HepG2 (cell line): Measurements from ENCODE around the gene HSPB9. TPM values are rescaled to one million over a fixed set of nuclear protein-coding genes. Genes with fewer than 3 reads are reported as not detected.

Experiments used
- CREB1 ChIP-seq, 2 experiments: fragments of 450-650 bp in 1 of 2; IDR thresholded peaks; 2 replicates each; pipeline ENCODE4 v1.6.1; 2016 to 2017; ENCODE audit warnings: control low read depth in 1 of 2, mild to moderate bottlenecking in 1 of 2, missing compliant biosample characterization in 1 of 2, missing genetic modification characterization in 1 of 2
- GABPA ChIP-seq, 2 experiments: IDR thresholded peaks; 2 replicates each; pipeline ENCODE4 v1.6.1; 2011 to 2016; ENCODE audit warnings: low read depth in 2 of 2, low read length in 1 of 2, missing biosample characterization in 1 of 2, missing genetic modification characterization in 1 of 2
- HNRNPLL ChIP-seq: fragments of 200-400 bp; formaldehyde crosslinking; IDR thresholded peaks from 2 replicates; pipeline ENCODE4 v1.6.1; 2017; ENCODE audit warnings: mild to moderate bottlenecking, low read depth, low read length; ENCODE audit not compliant: poor library complexity, severe bottlenecking
- NFE2L1 ChIP-seq: sonication (generic); formaldehyde crosslinking; IDR thresholded peaks from 2 replicates; pipeline ENCODE4 v1.4.0; 2020; ENCODE audit warnings: missing genetic modification reagents, mild to moderate bottlenecking, borderline replicate concordance
- PHF21A ChIP-seq: sonication (generic); formaldehyde crosslinking; IDR thresholded peaks from 2 replicates; pipeline ENCODE4 v1.5.0; 2020; ENCODE audit warnings: mild to moderate bottlenecking, missing genetic modification reagents
- SALL1 ChIP-seq: sonication (generic); formaldehyde crosslinking; IDR thresholded peaks from 2 replicates; pipeline ENCODE4 v1.8.0; 2022; ENCODE audit warnings: mild to moderate bottlenecking, missing genetic modification reagents
- SP1 ChIP-seq, 2 experiments: fragments of 450-650 bp in 1 of 2; sonication (generic) in 1 of 2; formaldehyde crosslinking in 1 of 2; IDR thresholded peaks; 2 replicates each; pipeline versions ENCODE4 v1.4.0 to v1.6.1; 2016 to 2020; ENCODE audit warnings: missing genetic modification reagents in 1 of 2
- ZFX ChIP-seq: sonication (generic); formaldehyde crosslinking; IDR thresholded peaks from 2 replicates; pipeline ENCODE4 v1.4.0; 2020; ENCODE audit warnings: mild to moderate bottlenecking, low read depth, missing genetic modification reagents, moderate library complexity
- ZNF296 ChIP-seq: sonication (generic); formaldehyde crosslinking; conservative IDR thresholded peaks from 2 replicates; pipeline ENCODE4 v1.5.0; 2020; ENCODE audit warnings: mild to moderate bottlenecking, missing genetic modification reagents
- polyA plus RNA-seq, 8 experiments: library from polyadenylated mRNA; depleted of rRNA in 3 of 8; stranded (reverse) in 7 of 8; unstranded in 1 of 8; fragments of >200 nt; fragmentation: Illumina TruSeq in 4 of 8; extraction: Trizol in 4 of 8; gene quantifications; 2 replicates each; pipeline versions ENCODE4 v1.2.1 to v1.2.3, GENCODE V29; 2011 to 2016; ENCODE audit warnings: low read depth in 4 of 8, missing spikeins in 1 of 8, mixed read lengths in 1 of 8; ENCODE audit not compliant: insufficient read depth in 1 of 8
- total RNA-seq, 5 experiments: library from RNA; depleted of rRNA; stranded (reverse); fragments of >200 nt; fragmentation: Illumina TruSeq; extraction: Trizol; gene quantifications; 2 replicates each; pipeline ENCODE4 v1.2.3, GENCODE V29; 2016; ENCODE audit warnings: low read depth in 1 of 5
- TF ChIP-seq, protein P1 (sequence below): sonication (generic); formaldehyde crosslinking; IDR thresholded peaks from 2 replicates; pipeline ENCODE4 v1.8.0; 2022; ENCODE audit warnings: missing genetic modification reagents, mild to moderate bottlenecking, moderate library complexity, borderline replicate concordance
- TF ChIP-seq, protein P2 (sequence below): sonication (generic); formaldehyde crosslinking; IDR thresholded peaks from 2 replicates; pipeline ENCODE4 v1.5.1; 2020; ENCODE audit warnings: missing genetic modification reagents, mild to moderate bottlenecking, borderline replicate concordance
- TF ChIP-seq, protein P3 (sequence below): sonication (generic); formaldehyde crosslinking; IDR thresholded peaks from 2 replicates; pipeline ENCODE4 v1.4.0; 2020; ENCODE audit warnings: missing genetic modification reagents
- TF ChIP-seq, protein P4 (sequence below): sonication (generic); formaldehyde crosslinking; IDR thresholded peaks from 2 replicates; pipeline ENCODE4 v1.4.0; 2020; ENCODE audit warnings: missing genetic modification reagents

Gene HSPB9
- total and polyA plus RNA-seq, 2 of the 13 experiments (the other 11 are each of a cell fraction or from before 2014, with no cell fraction given) = 0.05 to 0.24 TPM

DNA sequence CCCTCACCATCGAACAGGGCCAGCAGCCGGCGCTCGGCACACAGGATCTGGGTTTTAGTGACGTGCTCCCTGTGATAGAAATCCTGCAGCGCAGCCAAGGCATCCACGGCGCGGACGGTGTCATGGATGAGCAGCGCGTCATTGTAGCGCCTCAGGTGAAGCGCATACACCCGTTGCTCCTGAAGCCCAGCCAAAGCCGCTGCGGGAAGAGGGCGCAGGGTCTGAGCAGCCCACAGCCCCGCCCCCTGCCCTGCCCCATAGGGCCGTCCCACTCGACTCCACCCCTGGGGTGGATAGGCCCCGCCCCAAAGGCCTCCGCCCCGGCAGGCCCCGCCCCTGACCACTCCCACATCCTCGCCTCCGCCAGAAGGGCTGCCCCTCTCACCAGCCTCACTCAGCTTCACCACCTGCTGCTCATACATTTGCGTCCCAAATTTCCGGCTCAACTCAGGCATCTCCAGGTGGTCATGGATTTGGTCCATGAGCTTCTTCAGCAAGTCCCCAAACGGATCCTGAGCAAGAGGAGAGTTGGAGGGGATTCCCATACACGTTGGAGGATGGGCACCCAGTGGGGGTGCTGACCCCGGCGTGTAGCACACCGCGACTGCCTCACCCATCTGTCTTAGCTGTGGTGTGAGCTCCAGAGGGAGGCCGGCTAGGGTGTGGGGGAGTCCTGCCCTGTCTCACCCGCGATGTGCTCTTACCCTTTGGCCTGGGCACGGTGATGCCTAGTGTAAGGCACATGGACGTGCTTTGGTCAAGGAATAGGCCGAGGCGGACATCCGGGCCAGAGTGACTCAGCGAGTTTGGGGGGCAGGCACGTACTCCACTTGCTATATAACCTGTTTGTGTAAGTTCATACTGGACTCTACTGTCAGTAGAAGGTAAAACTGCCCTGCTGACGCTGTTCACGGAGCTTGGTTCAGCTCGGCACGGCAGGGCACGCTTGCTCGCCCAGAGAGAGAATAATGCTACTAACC lies 14.7 kb upstream of the HSPB9 start (continued):
- TF ChIP-seq, protein P1, sequence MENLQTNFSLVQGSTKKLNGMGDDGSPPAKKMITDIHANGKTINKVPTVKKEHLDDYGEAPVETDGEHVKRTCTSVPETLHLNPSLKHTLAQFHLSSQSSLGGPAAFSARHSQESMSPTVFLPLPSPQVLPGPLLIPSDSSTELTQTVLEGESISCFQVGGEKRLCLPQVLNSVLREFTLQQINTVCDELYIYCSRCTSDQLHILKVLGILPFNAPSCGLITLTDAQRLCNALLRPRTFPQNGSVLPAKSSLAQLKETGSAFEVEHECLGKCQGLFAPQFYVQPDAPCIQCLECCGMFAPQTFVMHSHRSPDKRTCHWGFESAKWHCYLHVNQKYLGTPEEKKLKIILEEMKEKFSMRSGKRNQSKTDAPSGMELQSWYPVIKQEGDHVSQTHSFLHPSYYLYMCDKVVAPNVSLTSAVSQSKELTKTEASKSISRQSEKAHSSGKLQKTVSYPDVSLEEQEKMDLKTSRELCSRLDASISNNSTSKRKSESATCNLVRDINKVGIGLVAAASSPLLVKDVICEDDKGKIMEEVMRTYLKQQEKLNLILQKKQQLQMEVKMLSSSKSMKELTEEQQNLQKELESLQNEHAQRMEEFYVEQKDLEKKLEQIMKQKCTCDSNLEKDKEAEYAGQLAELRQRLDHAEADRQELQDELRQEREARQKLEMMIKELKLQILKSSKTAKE (CRISPR knock-in tag) = no peak
- TF ChIP-seq CREB1 (IDR thresholded peaks at IDR 0.05) (no peak), CREB1 (CRISPR knock-in tag; IDR thresholded peaks at IDR 0.05) (no peak), SP1 (IDR thresholded peaks at IDR 0.05) (no peak), SP1 (CRISPR knock-in tag; IDR thresholded peaks at IDR 0.05) (peak; percentile 8; the same call in 1 of the 2 replicates), PHF21A (CRISPR knock-in tag) (no peak), ZNF296 (no peak), ZFX (peak; percentile 38; the same call in 1 of the 2 replicates), HNRNPLL (peak; percentile 76), SALL1 (CRISPR knock-in tag) (peak; percentile 46; the same call in 1 of the 2 replicates), GABPA (IDR thresholded peaks at IDR 0.05; ENCODE audit: low read depth, low read length) (no peak), GABPA (CRISPR knock-in tag; IDR thresholded peaks at IDR 0.05; ENCODE audit: low read depth) (peak; percentile 50; the same call in 1 of the 2 replicates), NFE2L1 (CRISPR knock-in tag) (0 out of 2 replicates have a peak, but pooled peaks have one; percentile 45)
- TF ChIP-seq, protein P2, sequence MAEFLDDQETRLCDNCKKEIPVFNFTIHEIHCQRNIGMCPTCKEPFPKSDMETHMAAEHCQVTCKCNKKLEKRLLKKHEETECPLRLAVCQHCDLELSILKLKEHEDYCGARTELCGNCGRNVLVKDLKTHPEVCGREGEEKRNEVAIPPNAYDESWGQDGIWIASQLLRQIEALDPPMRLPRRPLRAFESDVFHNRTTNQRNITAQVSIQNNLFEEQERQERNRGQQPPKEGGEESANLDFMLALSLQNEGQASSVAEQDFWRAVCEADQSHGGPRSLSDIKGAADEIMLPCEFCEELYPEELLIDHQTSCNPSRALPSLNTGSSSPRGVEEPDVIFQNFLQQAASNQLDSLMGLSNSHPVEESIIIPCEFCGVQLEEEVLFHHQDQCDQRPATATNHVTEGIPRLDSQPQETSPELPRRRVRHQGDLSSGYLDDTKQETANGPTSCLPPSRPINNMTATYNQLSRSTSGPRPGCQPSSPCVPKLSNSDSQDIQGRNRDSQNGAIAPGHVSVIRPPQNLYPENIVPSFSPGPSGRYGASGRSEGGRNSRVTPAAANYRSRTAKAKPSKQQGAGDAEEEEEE (CRISPR knock-in tag) = no peak
- TF ChIP-seq, protein P3, sequence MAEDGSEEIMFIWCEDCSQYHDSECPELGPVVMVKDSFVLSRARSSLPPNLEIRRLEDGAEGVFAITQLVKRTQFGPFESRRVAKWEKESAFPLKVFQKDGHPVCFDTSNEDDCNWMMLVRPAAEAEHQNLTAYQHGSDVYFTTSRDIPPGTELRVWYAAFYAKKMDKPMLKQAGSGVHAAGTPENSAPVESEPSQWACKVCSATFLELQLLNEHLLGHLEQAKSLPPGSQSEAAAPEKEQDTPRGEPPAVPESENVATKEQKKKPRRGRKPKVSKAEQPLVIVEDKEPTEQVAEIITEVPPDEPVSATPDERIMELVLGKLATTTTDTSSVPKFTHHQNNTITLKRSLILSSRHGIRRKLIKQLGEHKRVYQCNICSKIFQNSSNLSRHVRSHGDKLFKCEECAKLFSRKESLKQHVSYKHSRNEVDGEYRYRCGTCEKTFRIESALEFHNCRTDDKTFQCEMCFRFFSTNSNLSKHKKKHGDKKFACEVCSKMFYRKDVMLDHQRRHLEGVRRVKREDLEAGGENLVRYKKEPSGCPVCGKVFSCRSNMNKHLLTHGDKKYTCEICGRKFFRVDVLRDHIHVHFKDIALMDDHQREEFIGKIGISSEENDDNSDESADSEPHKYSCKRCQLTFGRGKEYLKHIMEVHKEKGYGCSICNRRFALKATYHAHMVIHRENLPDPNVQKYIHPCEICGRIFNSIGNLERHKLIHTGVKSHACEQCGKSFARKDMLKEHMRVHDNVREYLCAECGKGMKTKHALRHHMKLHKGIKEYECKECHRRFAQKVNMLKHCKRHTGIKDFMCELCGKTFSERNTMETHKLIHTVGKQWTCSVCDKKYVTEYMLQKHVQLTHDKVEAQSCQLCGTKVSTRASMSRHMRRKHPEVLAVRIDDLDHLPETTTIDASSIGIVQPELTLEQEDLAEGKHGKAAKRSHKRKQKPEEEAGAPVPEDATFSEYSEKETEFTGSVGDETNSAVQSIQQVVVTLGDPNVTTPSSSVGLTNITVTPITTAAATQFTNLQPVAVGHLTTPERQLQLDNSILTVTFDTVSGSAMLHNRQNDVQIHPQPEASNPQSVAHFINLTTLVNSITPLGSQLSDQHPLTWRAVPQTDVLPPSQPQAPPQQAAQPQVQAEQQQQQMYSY = no peak
- TF ChIP-seq, protein P4, sequence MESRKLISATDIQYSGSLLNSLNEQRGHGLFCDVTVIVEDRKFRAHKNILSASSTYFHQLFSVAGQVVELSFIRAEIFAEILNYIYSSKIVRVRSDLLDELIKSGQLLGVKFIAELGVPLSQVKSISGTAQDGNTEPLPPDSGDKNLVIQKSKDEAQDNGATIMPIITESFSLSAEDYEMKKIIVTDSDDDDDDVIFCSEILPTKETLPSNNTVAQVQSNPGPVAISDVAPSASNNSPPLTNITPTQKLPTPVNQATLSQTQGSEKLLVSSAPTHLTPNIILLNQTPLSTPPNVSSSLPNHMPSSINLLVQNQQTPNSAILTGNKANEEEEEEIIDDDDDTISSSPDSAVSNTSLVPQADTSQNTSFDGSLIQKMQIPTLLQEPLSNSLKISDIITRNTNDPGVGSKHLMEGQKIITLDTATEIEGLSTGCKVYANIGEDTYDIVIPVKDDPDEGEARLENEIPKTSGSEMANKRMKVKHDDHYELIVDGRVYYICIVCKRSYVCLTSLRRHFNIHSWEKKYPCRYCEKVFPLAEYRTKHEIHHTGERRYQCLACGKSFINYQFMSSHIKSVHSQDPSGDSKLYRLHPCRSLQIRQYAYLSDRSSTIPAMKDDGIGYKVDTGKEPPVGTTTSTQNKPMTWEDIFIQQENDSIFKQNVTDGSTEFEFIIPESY (CRISPR knock-in tag) = peak; percentile 67
